ENCODE measurements around the gene ZFP57.

DNA sequence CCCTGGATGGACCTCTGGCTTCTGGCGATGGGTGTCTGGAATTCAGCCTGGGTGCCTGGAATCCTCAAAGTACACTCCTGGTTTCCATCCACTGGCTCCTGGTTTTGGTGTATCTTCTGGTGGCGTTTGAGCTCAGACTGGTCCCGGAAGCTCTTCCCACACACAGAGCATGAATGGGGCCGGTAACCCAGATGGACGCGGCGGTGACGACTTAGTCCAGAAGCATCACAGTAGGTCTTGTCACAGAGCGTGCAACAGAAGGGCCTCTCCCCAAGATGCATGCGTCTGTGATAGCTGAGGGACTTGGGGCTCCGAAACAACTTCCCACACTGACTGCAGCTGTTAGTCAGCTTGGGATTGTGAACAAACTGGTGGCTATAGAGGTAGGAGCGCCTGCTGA, 7.8 kb downstream of the ZFP57 start:
- TF ChIP-seq, protein P1, sequence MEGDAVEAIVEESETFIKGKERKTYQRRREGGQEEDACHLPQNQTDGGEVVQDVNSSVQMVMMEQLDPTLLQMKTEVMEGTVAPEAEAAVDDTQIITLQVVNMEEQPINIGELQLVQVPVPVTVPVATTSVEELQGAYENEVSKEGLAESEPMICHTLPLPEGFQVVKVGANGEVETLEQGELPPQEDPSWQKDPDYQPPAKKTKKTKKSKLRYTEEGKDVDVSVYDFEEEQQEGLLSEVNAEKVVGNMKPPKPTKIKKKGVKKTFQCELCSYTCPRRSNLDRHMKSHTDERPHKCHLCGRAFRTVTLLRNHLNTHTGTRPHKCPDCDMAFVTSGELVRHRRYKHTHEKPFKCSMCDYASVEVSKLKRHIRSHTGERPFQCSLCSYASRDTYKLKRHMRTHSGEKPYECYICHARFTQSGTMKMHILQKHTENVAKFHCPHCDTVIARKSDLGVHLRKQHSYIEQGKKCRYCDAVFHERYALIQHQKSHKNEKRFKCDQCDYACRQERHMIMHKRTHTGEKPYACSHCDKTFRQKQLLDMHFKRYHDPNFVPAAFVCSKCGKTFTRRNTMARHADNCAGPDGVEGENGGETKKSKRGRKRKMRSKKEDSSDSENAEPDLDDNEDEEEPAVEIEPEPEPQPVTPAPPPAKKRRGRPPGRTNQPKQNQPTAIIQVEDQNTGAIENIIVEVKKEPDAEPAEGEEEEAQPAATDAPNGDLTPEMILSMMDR (IDR thresholded peaks at IDR 0.05), result no peak
- TF ChIP-seq POLR2A (IDR thresholded peaks at IDR 0.05) (no peak), EP300 (IDR thresholded peaks at IDR 0.05) (no peak)

Measured in gastroesophageal sphincter (tissue), 3 donors.